Neuronal stem cell (in vitro differentiated cells): ENCODE data around the gene CA6.

Experiments
- DNase-seq: peaks from one replicate; pipeline ENCODE4 v3.0.0-alpha.2; 2013; ENCODE audit warnings: low spot score
- H2AFZ ChIP-seq: one replicate; pipeline ENCODE4 v1.6.1; 2013; ENCODE audit warnings: mild to moderate bottlenecking, low read length, inconsistent platforms
- H2AK5ac ChIP-seq: 2 replicates; pipeline ENCODE4 v1.6.1; 2013; ENCODE audit warnings: low read depth, mild to moderate bottlenecking, inconsistent platforms, low read length, moderate library complexity, mixed read lengths
- H2BK120ac ChIP-seq: 2 replicates; pipeline ENCODE4 v1.6.1; 2013; ENCODE audit warnings: low read depth, mild to moderate bottlenecking, inconsistent platforms, low read length, moderate library complexity, mixed read lengths
- H2BK12ac ChIP-seq: one replicate; pipeline ENCODE4 v1.6.1; 2013; ENCODE audit warnings: low read length, inconsistent platforms
- H2BK15ac ChIP-seq: 2 replicates; pipeline ENCODE4 v1.6.1; 2013; ENCODE audit warnings: mild to moderate bottlenecking, low read length, inconsistent platforms, mixed read lengths
- H2BK5ac ChIP-seq: one replicate; pipeline ENCODE4 v1.6.1; 2013; ENCODE audit warnings: inconsistent platforms, mild to moderate bottlenecking, low read length, moderate library complexity
- H3K14ac ChIP-seq: one replicate; pipeline ENCODE4 v1.6.1; 2013; ENCODE audit warnings: low read length, inconsistent platforms
- H3K18ac ChIP-seq: 2 replicates; pipeline ENCODE4 v1.6.1; 2013; ENCODE audit warnings: low read length, inconsistent platforms
- H3K23ac ChIP-seq: 2 replicates; pipeline ENCODE4 v1.6.1; 2013; ENCODE audit warnings: low read depth, mild to moderate bottlenecking, mixed read lengths, low read length, inconsistent platforms; ENCODE audit not compliant: poor library complexity
- H3K27ac ChIP-seq: replicated peaks from 3 replicates; pipeline ENCODE4 v1.5.1; 2013; ENCODE audit warnings: low read length, inconsistent platforms
- H3K27me3 ChIP-seq, 3 experiments: 2 replicates each; pipeline ENCODE4 v1.6.1; 2013; ENCODE audit warnings: low read length in 3 of 3, mild to moderate bottlenecking in 2 of 3, inconsistent platforms in 1 of 3, low read depth in 1 of 3, mixed read lengths in 1 of 3, moderate library complexity in 1 of 3; ENCODE audit not compliant: control insufficient read depth in 3 of 3, insufficient read depth in 3 of 3
- H3K36me3 ChIP-seq, 2 donors: replicated peaks in 1 of 2; 2 replicates each; pipeline ENCODE4 v1.6.1; 2013; ENCODE audit warnings: low read length in 2 of 2; ENCODE audit not compliant: control insufficient read depth in 2 of 2, insufficient read depth in 2 of 2
- H3K4ac ChIP-seq: 2 replicates; pipeline ENCODE4 v1.6.1; 2013; ENCODE audit warnings: inconsistent platforms, mild to moderate bottlenecking, low read length, moderate library complexity
- H3K4me1 ChIP-seq, 2 donors: 1 replicate in 1 of 2; 2 replicates in 1 of 2; pipeline ENCODE4 v1.6.1; 2013; ENCODE audit warnings: low read length in 2 of 2, low read depth in 1 of 2; ENCODE audit not compliant: control insufficient read depth in 2 of 2, insufficient read depth in 1 of 2
- H3K4me2 ChIP-seq: one replicate; pipeline ENCODE4 v1.6.1; 2013; ENCODE audit warnings: mild to moderate bottlenecking, low read length, inconsistent platforms; ENCODE audit not compliant: insufficient read depth, poor library complexity, severe bottlenecking
- H3K4me3 ChIP-seq, 2 donors: 2 replicates each; pipeline ENCODE4 v1.5.1; 2013; ENCODE audit warnings: low read length in 2 of 2, mild to moderate bottlenecking in 2 of 2, inconsistent platforms in 1 of 2, moderate library complexity in 1 of 2
- H3K79me1 ChIP-seq: one replicate; pipeline ENCODE4 v1.6.1; 2013; ENCODE audit warnings: low read depth, mild to moderate bottlenecking, inconsistent platforms, low read length, moderate library complexity
- H3K9ac ChIP-seq: one replicate; pipeline ENCODE4 v1.6.1; 2013; ENCODE audit warnings: mild to moderate bottlenecking, low read depth, low read length, inconsistent platforms; ENCODE audit not compliant: poor library complexity
- H3K9me3 ChIP-seq, 2 donors: replicated peaks in 1 of 2; 2 replicates each; pipeline versions ENCODE3 to v1.6.1; 2013; ENCODE audit warnings: low read length in 2 of 2, mild to moderate bottlenecking in 2 of 2, inconsistent platforms in 1 of 2, low read depth in 1 of 2, mixed read lengths in 1 of 2, moderate library complexity in 1 of 2; ENCODE audit not compliant: control insufficient read depth in 2 of 2, insufficient read depth in 1 of 2
- H4K8ac ChIP-seq: one replicate; pipeline ENCODE4 v1.6.1; 2013; ENCODE audit warnings: low read depth, mild to moderate bottlenecking, inconsistent platforms, low read length, moderate library complexity
- H4K91ac ChIP-seq: one replicate; pipeline ENCODE4 v1.6.1; 2013; ENCODE audit warnings: low read length, low read depth, mild to moderate bottlenecking, inconsistent platforms; ENCODE audit not compliant: poor library complexity
- WGBS, 2 donors: extraction: QIAGEN DNeasy Blood & Tissue Kit; methylation state at CpG; one replicate each; pipeline ENCODE4 v1.1.7; 2013; ENCODE audit warnings: missing lambda C conversion rate in 2 of 2, mixed read lengths in 1 of 2; ENCODE audit not compliant: insufficient read length in 2 of 2, insufficient replicate concordance in 1 of 2; ENCODE audit errors: extremely low coverage in 2 of 2; 5-methylcytosine and 5-hydroxymethylcytosine counted together

The CA6 gene

GRCh38 chr1:8984990-8985389, 39.3 kb downstream of the CA6 start:
- no peak overlapping the region for H4K91ac ChIP-seq
- peak overlapping the region; percentile 27 for H2BK15ac ChIP-seq
- no peak overlapping the region for H3K4me2 ChIP-seq
- H3K14ac ChIP-seq = no peak overlapping the region
- no peak overlapping the region for H2AFZ ChIP-seq
- H3K23ac ChIP-seq = no peak overlapping the region
- DNase-seq = no peak
- H2BK120ac ChIP-seq = no peak overlapping the region
- H3K79me1 ChIP-seq = no peaks in the 10 kb centered on the region
- no peak overlapping the region for H3K9ac ChIP-seq
- H4K8ac ChIP-seq = peak overlapping the region; percentile 57
- H3K18ac ChIP-seq = no peak overlapping the region
- no peak overlapping the region for H2BK12ac ChIP-seq
- peak overlapping the region; percentile 61 for H2AK5ac ChIP-seq
- H3K4me3 ChIP-seq = no peak overlapping the region
- H3K4me1 ChIP-seq = no peaks in the 10 kb centered on the region
- no peaks in the 10 kb centered on the region for H3K36me3 ChIP-seq
- H3K9me3 ChIP-seq = no peaks in the 10 kb centered on the region
- no CpG with 5 or more reads among the region's 8 CpGs for WGBS, 2 donors
- no peaks in the 10 kb centered on the region for H3K27me3 ChIP-seq
- no peak overlapping the region for H2BK5ac ChIP-seq
- H3K4ac ChIP-seq = no peak overlapping the region
- H3K27ac ChIP-seq = no peak overlapping the region

GRCh38 chr1:8985915-8986813, 40.5 kb downstream of the CA6 start:
- H3K4me1 ChIP-seq = no peaks in the 10 kb centered on the region
- no peak for DNase-seq

GRCh38 chr1:8986814-8987190, 41.1 kb downstream of the CA6 start:
- Histone ChIP-seq H3K79me1 (no peaks in the 10 kb centered on the region), H3K27ac (no peak overlapping the region), H4K91ac (no peak overlapping the region), H2BK12ac (no peak overlapping the region), H3K36me3 (no peaks in the 10 kb centered on the region), H3K4me2 (no peak overlapping the region), H3K4me1 (no peaks in the 10 kb centered on the region), H3K23ac (no peak overlapping the region), H4K8ac (no peak overlapping the region), H2AK5ac (peak overlapping the region; percentile 40), H3K4me3 (no peak overlapping the region), H3K4ac (no peak overlapping the region), H2BK120ac (no peak overlapping the region), H3K9me3 (no peaks in the 10 kb centered on the region), H2BK5ac (peak overlapping the region; percentile 20), H2BK15ac (no peak overlapping the region), H3K27me3 (no peaks in the 10 kb centered on the region), H3K18ac (peak overlapping the region; percentile 19), H2AFZ (no peak overlapping the region), H3K9ac (no peak overlapping the region), H3K14ac (no peak overlapping the region)
- DNase-seq = no peak
- no CpG with 5 or more reads among the region's 10 CpGs for WGBS, 2 donors

More at GRCh38 chr1:8985915-8986813, 40.5 kb downstream of the CA6 start:
- Histone ChIP-seq H2BK12ac (no peak overlapping the region), H3K27me3 (no peaks in the 10 kb centered on the region), H2AK5ac (peak overlapping the region; percentile 40), H3K79me1 (no peaks in the 10 kb centered on the region), H2BK15ac (no peak overlapping the region), H2BK5ac (no peak overlapping the region), H2AFZ (no peak overlapping the region), H3K4me3 (no peak overlapping the region), H4K8ac (no peak overlapping the region), H3K9me3 (no peaks in the 10 kb centered on the region), H3K4ac (no peak overlapping the region), H3K36me3 (no peaks in the 10 kb centered on the region), H3K14ac (no peak overlapping the region), H3K18ac (no peak overlapping the region), H3K4me2 (no peak overlapping the region), H2BK120ac (no peak overlapping the region), H4K91ac (no peak overlapping the region), H3K9ac (no peak overlapping the region), H3K27ac (no peak overlapping the region), H3K23ac (no peak overlapping the region)
- no CpG with 5 or more reads among the region's 14 CpGs for WGBS, 2 donors

- no CpG with 5 or more reads among the region's 9 CpGs for WGBS, 2 donors
- Histone ChIP-seq H3K18ac (peak overlapping the region; percentile 60), H2BK5ac (peak overlapping the region; percentile 80), H4K91ac (no peak overlapping the region), H2BK12ac (no peak overlapping the region), H3K4ac (peak overlapping the region; percentile 8), H3K79me1 (no peaks in the 10 kb centered on the region), H2AFZ (peak overlapping the region; percentile 82), H3K23ac (no peak overlapping the region), H3K14ac (no peak overlapping the region), H2BK15ac (peak overlapping the region; percentile 82), H3K4me1 (no peaks in the 10 kb centered on the region), H2BK120ac (no peak overlapping the region), H3K4me2 (no peak overlapping the region), H3K27me3 (no peaks in the 10 kb centered on the region), H3K9ac (no peak overlapping the region), H3K27ac (no peak overlapping the region), H3K9me3 (no peaks in the 10 kb centered on the region), H2AK5ac (peak overlapping the region; percentile 95), H4K8ac (no peak overlapping the region), H3K4me3 (no peak overlapping the region), H3K36me3 (no peaks in the 10 kb centered on the region)
- peak; percentile 44 for DNase-seq
Measured at GRCh38 chr1:8987881-8988617, 42.4 kb downstream of the CA6 start.
